H9 (cell line): Measurements from ENCODE around the gene SETDB1. TPM values are rescaled to one million over a fixed set of nuclear protein-coding genes. Genes with fewer than 3 reads are reported as not detected.

Experiments
- DNase-seq: peaks from one replicate; pipeline ENCODE4 v3.0.0-alpha.2; 2017
- H2AFZ ChIP-seq: one replicate; pipeline ENCODE4 v1.6.1; 2013; ENCODE audit warnings: mild to moderate bottlenecking, low read length, control low read depth, moderate library complexity
- H2AK5ac ChIP-seq: 2 replicates; pipeline ENCODE4 v1.6.1; 2013; ENCODE audit warnings: low read length, control low read depth, mixed read lengths; ENCODE audit not compliant: insufficient read length
- H2BK120ac ChIP-seq: one replicate; pipeline ENCODE4 v1.6.1; 2013; ENCODE audit warnings: low read depth, mild to moderate bottlenecking, low read length, control low read depth, inconsistent platforms; ENCODE audit not compliant: poor library complexity, severe bottlenecking
- H2BK12ac ChIP-seq: 2 replicates; pipeline ENCODE4 v1.6.1; 2013; ENCODE audit warnings: low read length, control low read depth, mixed read lengths, low read depth; ENCODE audit not compliant: insufficient read length
- H2BK15ac ChIP-seq: 2 replicates; pipeline ENCODE4 v1.6.1; 2013; ENCODE audit warnings: low read depth, low read length, control low read depth
- H2BK20ac ChIP-seq: one replicate; pipeline ENCODE4 v1.6.1; 2013; ENCODE audit warnings: low read depth, mild to moderate bottlenecking, low read length, control low read depth, inconsistent platforms; ENCODE audit not compliant: poor library complexity, severe bottlenecking
- H2BK5ac ChIP-seq: 2 replicates; pipeline ENCODE4 v1.6.1; 2013; ENCODE audit warnings: low read length, control low read depth, mixed read lengths; ENCODE audit not compliant: insufficient read length
- H3K14ac ChIP-seq: 2 replicates; pipeline ENCODE4 v1.6.1; 2013; ENCODE audit warnings: low read length, control low read depth; ENCODE audit not compliant: insufficient read depth
- H3K18ac ChIP-seq: 2 replicates; pipeline ENCODE4 v1.6.1; 2013; ENCODE audit warnings: low read depth, mild to moderate bottlenecking, mixed read lengths, low read length, control low read depth; ENCODE audit not compliant: insufficient read length
- H3K23ac ChIP-seq: 2 replicates; pipeline ENCODE4 v1.6.1; 2013; ENCODE audit warnings: low read length, control low read depth, mixed read lengths, low read depth; ENCODE audit not compliant: insufficient read length
- H3K23me2 ChIP-seq: 2 replicates; pipeline ENCODE4 v1.6.1; 2013; ENCODE audit warnings: low read depth, mild to moderate bottlenecking, mixed read lengths, low read length, control low read depth; ENCODE audit not compliant: insufficient read length, poor library complexity, severe bottlenecking
- H3K27ac ChIP-seq: 2 replicates; pipeline ENCODE4 v1.5.1; 2013; ENCODE audit warnings: low read length, control low read depth, mixed read lengths, low read depth; ENCODE audit not compliant: insufficient read length
- H3K27me3 ChIP-seq: 2 replicates; pipeline ENCODE4 v1.6.1; 2013; ENCODE audit warnings: low read length, control low read depth, inconsistent platforms; ENCODE audit not compliant: insufficient read depth
- H3K4ac ChIP-seq: 2 replicates; pipeline ENCODE4 v1.6.1; 2013; ENCODE audit warnings: low read depth, mild to moderate bottlenecking, control low read depth, inconsistent platforms, low read length, moderate library complexity
- H3K4me1 ChIP-seq: 2 replicates; pipeline ENCODE4 v1.6.1; 2013; ENCODE audit warnings: low read length, control low read depth, inconsistent platforms; ENCODE audit not compliant: insufficient read depth
- H3K4me2 ChIP-seq: 2 replicates; pipeline ENCODE4 v1.6.1; 2013; ENCODE audit warnings: low read length, control low read depth, mixed read lengths; ENCODE audit not compliant: insufficient read length, insufficient read depth
- H3K56ac ChIP-seq: 2 replicates; pipeline ENCODE4 v1.6.1; 2013; ENCODE audit warnings: low read depth, mild to moderate bottlenecking, mixed read lengths, low read length, control low read depth; ENCODE audit not compliant: insufficient read length
- H3K79me1 ChIP-seq: 2 replicates; pipeline ENCODE4 v1.6.1; 2013; ENCODE audit warnings: low read depth, mild to moderate bottlenecking, moderate library complexity, low read length, control low read depth, inconsistent platforms; ENCODE audit not compliant: insufficient read depth, poor library complexity, severe bottlenecking
- H3K79me2 ChIP-seq: 2 replicates; pipeline ENCODE4 v1.6.1; 2013; ENCODE audit warnings: low read length, control low read depth, inconsistent platforms; ENCODE audit not compliant: insufficient read depth
- H3K9ac ChIP-seq: 2 replicates; pipeline ENCODE4 v1.6.1; 2013; ENCODE audit warnings: low read length, control low read depth, mixed read lengths; ENCODE audit not compliant: insufficient read length; ENCODE audit errors: extremely low read depth
- H3K9me3 ChIP-seq: one replicate; pipeline ENCODE4 v1.6.1; 2013; ENCODE audit warnings: low read depth, low read length, inconsistent platforms; ENCODE audit not compliant: control insufficient read depth
- H3T11ph ChIP-seq: one replicate; pipeline ENCODE4 v1.6.1; 2013; ENCODE audit warnings: mild to moderate bottlenecking, low read length, control low read depth, inconsistent platforms
- H4K20me1 ChIP-seq: one replicate; pipeline ENCODE4 v1.6.1; 2013; ENCODE audit not compliant: control insufficient read depth, insufficient read length, insufficient read depth
- H4K5ac ChIP-seq: 2 replicates; pipeline ENCODE4 v1.6.1; 2013; ENCODE audit warnings: low read depth, mild to moderate bottlenecking, mixed read lengths, low read length, control low read depth; ENCODE audit not compliant: insufficient read length
- H4K8ac ChIP-seq: replicated peaks from 2 replicates; pipeline ENCODE4 v1.6.1; 2013; ENCODE audit warnings: low read length, control low read depth, mixed read lengths, low read depth; ENCODE audit not compliant: insufficient read length
- H4K91ac ChIP-seq: 2 replicates; pipeline ENCODE4 v1.6.1; 2013; ENCODE audit warnings: low read depth, mild to moderate bottlenecking, moderate library complexity, mixed read lengths, low read length, control low read depth; ENCODE audit not compliant: insufficient read length
- H3K27ac Mint-ChIP-seq, 3 experiments: 2 replicates in 2 of 3; 3 replicates in 1 of 3; pipeline ENCODE4 v1.8.0; 2020 to 2021; ENCODE audit warnings: mixed read lengths in 3 of 3, mild to moderate bottlenecking in 1 of 3, moderate library complexity in 1 of 3
- H3K27me3 Mint-ChIP-seq: 2 replicates; pipeline ENCODE4 v1.8.0; 2021; ENCODE audit warnings: low read depth, mild to moderate bottlenecking, moderate library complexity, mixed read lengths
- H3K36me3 Mint-ChIP-seq, 3 experiments: 2 replicates in 2 of 3; 3 replicates in 1 of 3; pipeline ENCODE4 v1.8.0; 2020 to 2021; ENCODE audit warnings: low read depth in 3 of 3, mixed read lengths in 3 of 3; ENCODE audit not compliant: insufficient read depth in 1 of 3
- H3K4me1 Mint-ChIP-seq, 2 experiments: 2 replicates each; pipeline ENCODE4 v1.8.0; 2020; ENCODE audit warnings: mixed read lengths in 2 of 2
- H3K4me3 Mint-ChIP-seq, 2 experiments: 2 replicates in 1 of 2; 3 replicates in 1 of 2; pipeline ENCODE4 v1.8.0; 2020 to 2021; ENCODE audit warnings: mild to moderate bottlenecking in 2 of 2, mixed read lengths in 2 of 2, moderate library complexity in 1 of 2
- H3K9me3 Mint-ChIP-seq, 2 experiments: 2 replicates in 1 of 2; 3 replicates in 1 of 2; pipeline ENCODE4 v1.8.0; 2020; ENCODE audit warnings: mild to moderate bottlenecking in 2 of 2, mixed read lengths in 2 of 2, moderate library complexity in 1 of 2
- CTCF ChIP-seq: fragments of 200-600 bp; sonication (generic); conservative IDR thresholded peaks from 3 replicates; pipeline ENCODE4 v1.8.0; 2021; ENCODE audit warnings: antibody characterized with exemption, mild to moderate bottlenecking
- WGBS: extraction: QIAGEN DNeasy Blood & Tissue Kit; methylation state at CpG from one replicate; pipeline ENCODE4 v1.1.7; 2013; ENCODE audit warnings: missing lambda C conversion rate, low lambda C conversion rate, mixed read lengths; ENCODE audit not compliant: insufficient read length; ENCODE audit errors: extremely low coverage; 5-methylcytosine and 5-hydroxymethylcytosine counted together
- total RNA-seq: library from RNA; stranded (reverse); gene quantifications from 2 replicates; pipeline ENCODE4 v1.2.1, GENCODE V29; 2021

The SETDB1 gene
- total RNA-seq, 1 experiment from 2014 or later: 62.1 TPM

- Histone ChIP-seq H3K14ac (no peak overlapping the region), H2AFZ (no peak overlapping the region), H4K5ac (no peak overlapping the region), H3K4me1 (peaks cover 3% of the 10 kb centered on the region; the same call in 1 of the 2 replicates), H2BK12ac (no peak overlapping the region), H3K23ac (no peak overlapping the region), H3K27ac (no peak overlapping the region), H3K9me3 (no peaks in the 10 kb centered on the region), H2BK5ac (no peak overlapping the region), H3T11ph (no peak overlapping the region), H3K27me3 (no peaks in the 10 kb centered on the region), H4K20me1 (no peaks in the 10 kb centered on the region), H3K9ac (no peak overlapping the region), H3K56ac (no peak overlapping the region), H3K79me1 (no peaks in the 10 kb centered on the region), H4K8ac (no peak overlapping the region), H2AK5ac (no peak overlapping the region), H2BK20ac (no peak overlapping the region), H3K4ac (no peak overlapping the region), H3K23me2 (peaks cover 4% of the 10 kb centered on the region), H2BK15ac (no peak overlapping the region), H3K18ac (no peak overlapping the region), H4K91ac (no peak overlapping the region), H3K4me2 (no peak overlapping the region), H2BK120ac (no peak overlapping the region), H3K79me2 (no peaks in the 10 kb centered on the region)
- H3K4me1 Mint-ChIP-seq: peaks cover 13 to 20% of the 10 kb centered on the region in 2 experiments
- WGBS: no CpG with 5 or more reads among the region's 4 CpGs
- H3K9me3 Mint-ChIP-seq: no peaks in the 10 kb centered on the region
- DNase-seq: no peak
- TF ChIP-seq CTCF: no peak
- H3K27ac Mint-ChIP-seq: 0 out of 7 replicates have a peak overlapping the region, but pooled peaks of 1 of the 3 experiments have one; percentile 21
- H3K4me3 Mint-ChIP-seq: no peak overlapping the region; a peak in 1 of 5 replicates
- peaks cover 0 to 10% (median 5%) of the 10 kb centered on the region in 3 experiments; a peak in 2 of 7 replicates for H3K36me3 Mint-ChIP-seq
- no peaks in the 10 kb centered on the region; the same call in 1 of the 2 replicates for H3K27me3 Mint-ChIP-seq
Measured at GRCh38 chr1:151001602-151002001, 75.4 kb downstream of the SETDB1 start.
